Prostate gland (tissue), 2 donors: Measurements from ENCODE around the gene MPV17L2.

ENCODE experiments used
- POLR2A ChIP-seq: fragments of 450-650 bp; IDR thresholded peaks from one replicate; pipeline ENCODE4 v1.6.1; 2016; ENCODE audit warnings: antibody characterized with exemption, mild to moderate bottlenecking
- TF ChIP-seq, protein P1 (sequence below), 4 experiments: fragments of 200-600 bp in 2 of 4; fragments of 450-650 bp in 2 of 4; sonication (generic) in 2 of 4; IDR thresholded peaks; 1 replicate in 3 of 4; 2 replicates in 1 of 4; pipeline ENCODE4 v1.5.1; 2016 to 2019; ENCODE audit warnings: antibody characterized with exemption in 4 of 4, mild to moderate bottlenecking in 2 of 4, moderate library complexity in 2 of 4

DNA sequence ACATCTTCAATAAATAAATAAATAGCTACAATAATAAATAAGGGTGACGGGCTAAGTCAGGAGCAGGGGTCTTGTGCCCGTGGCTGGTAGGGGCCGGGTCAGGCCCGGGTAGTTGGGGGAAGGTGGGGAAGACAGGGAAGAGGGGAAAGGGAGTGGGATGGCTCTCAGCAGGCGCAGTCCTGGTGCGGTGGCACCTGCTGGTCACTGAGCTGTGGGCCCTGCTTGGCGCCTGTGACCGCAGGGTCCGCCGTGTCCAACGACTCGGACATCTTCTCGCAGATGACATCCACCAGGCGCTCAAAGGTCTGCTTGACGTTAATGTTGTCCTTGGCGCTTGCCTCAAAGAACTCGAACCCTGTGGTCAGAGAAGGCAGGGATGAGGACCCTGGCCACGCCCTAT, 4.3 kb downstream of the MPV17L2 start:
- TF ChIP-seq, protein P1, sequence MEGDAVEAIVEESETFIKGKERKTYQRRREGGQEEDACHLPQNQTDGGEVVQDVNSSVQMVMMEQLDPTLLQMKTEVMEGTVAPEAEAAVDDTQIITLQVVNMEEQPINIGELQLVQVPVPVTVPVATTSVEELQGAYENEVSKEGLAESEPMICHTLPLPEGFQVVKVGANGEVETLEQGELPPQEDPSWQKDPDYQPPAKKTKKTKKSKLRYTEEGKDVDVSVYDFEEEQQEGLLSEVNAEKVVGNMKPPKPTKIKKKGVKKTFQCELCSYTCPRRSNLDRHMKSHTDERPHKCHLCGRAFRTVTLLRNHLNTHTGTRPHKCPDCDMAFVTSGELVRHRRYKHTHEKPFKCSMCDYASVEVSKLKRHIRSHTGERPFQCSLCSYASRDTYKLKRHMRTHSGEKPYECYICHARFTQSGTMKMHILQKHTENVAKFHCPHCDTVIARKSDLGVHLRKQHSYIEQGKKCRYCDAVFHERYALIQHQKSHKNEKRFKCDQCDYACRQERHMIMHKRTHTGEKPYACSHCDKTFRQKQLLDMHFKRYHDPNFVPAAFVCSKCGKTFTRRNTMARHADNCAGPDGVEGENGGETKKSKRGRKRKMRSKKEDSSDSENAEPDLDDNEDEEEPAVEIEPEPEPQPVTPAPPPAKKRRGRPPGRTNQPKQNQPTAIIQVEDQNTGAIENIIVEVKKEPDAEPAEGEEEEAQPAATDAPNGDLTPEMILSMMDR (IDR thresholded peaks at IDR 0.05): no peak
- TF ChIP-seq POLR2A: no peak
